GM06990 (cell line): ENCODE results near the gene TENM4.
A peak's percentile ranks its signal among the peaks of the same experiment; 100 is the strongest.

Experiments
- DNase-seq: peaks from one replicate; pipeline ENCODE4 v3.0.0-alpha.2; 2011; ENCODE audit not compliant: insufficient read length; ENCODE audit errors: extremely low read depth
- H3K27me3 ChIP-seq: replicated peaks from 2 replicates; pipeline ENCODE4 v1.6.0; 2011; ENCODE audit warnings: low read length; ENCODE audit not compliant: control insufficient read depth, insufficient read depth
- H3K36me3 ChIP-seq: 2 replicates; pipeline ENCODE4 v1.5.1; 2011; ENCODE audit warnings: low read length; ENCODE audit not compliant: control insufficient read depth, insufficient read depth
- H3K4me3 ChIP-seq: replicated peaks from 2 replicates; pipeline ENCODE4 v1.5.1; 2011; ENCODE audit warnings: low read depth, mild to moderate bottlenecking, control low read depth, low read length
- CTCF ChIP-seq: IDR thresholded peaks from 2 replicates; pipeline ENCODE4 v1.5.1; 2011; ENCODE audit warnings: low read length, control low read depth, mild to moderate bottlenecking, inconsistent platforms; ENCODE audit not compliant: insufficient read depth, poor library complexity, severe bottlenecking

Gene TENM4

GRCh38 chr11:79434283-79434682, 6.5 kb downstream of the TENM4 start:
- no peak overlapping the region for H3K4me3 ChIP-seq
- peaks cover 8% of the 10 kb centered on the region for H3K27me3 ChIP-seq
- H3K36me3 ChIP-seq, result no peaks in the 10 kb centered on the region
- no peak for DNase-seq
- no peak for TF ChIP-seq CTCF

- DNase-seq, result no peak
- H3K27me3 ChIP-seq, result peaks cover 5% of the 10 kb centered on the region
- no peak for TF ChIP-seq CTCF
These were observed 8.7 kb downstream of the TENM4 start for GRCh38 chr11:79432138-79432537.

GRCh38 chr11:79431535-79431934, 9.3 kb downstream of the TENM4 start:
- H3K27me3 ChIP-seq, result peaks cover 2% of the 10 kb centered on the region; the same call in 1 of the 2 replicates
- TF ChIP-seq CTCF, result no peak
- H3K4me3 ChIP-seq, result no peak overlapping the region
- no peak for DNase-seq
- no peaks in the 10 kb centered on the region for H3K36me3 ChIP-seq

More at GRCh38 chr11:79432138-79432537, 8.7 kb downstream of the TENM4 start:
- H3K4me3 ChIP-seq, result no peak overlapping the region
- no peaks in the 10 kb centered on the region for H3K36me3 ChIP-seq

GRCh38 chr11:79430280-79430679, 10.6 kb downstream of the TENM4 start:
- Histone ChIP-seq H3K27me3 (no peaks in the 10 kb centered on the region), H3K36me3 (no peaks in the 10 kb centered on the region), H3K4me3 (no peak overlapping the region)
- TF ChIP-seq CTCF, result peak; percentile 3
- DNase-seq, result no peak

GRCh38 chr11:79428406-79428805, 12.4 kb downstream of the TENM4 start:
- no peak for DNase-seq
- no peaks in the 10 kb centered on the region for H3K27me3 ChIP-seq
- H3K36me3 ChIP-seq, result no peaks in the 10 kb centered on the region
- no peak for TF ChIP-seq CTCF
- H3K4me3 ChIP-seq, result no peak overlapping the region
